Muscle layer of duodenum (tissue), 2 donors: ENCODE data around the gene OR4E1.
"Not testable (repeated sequence)": the region's sequence is repeated elsewhere in the genome, so short reads cannot be mapped to it uniquely, and the experiment has no call there.

Source experiments
- H3K27ac ChIP-seq: one replicate; pipeline ENCODE4 v1.7.0; 2013; ENCODE audit warnings: mild to moderate bottlenecking, low read length
- H3K27me3 ChIP-seq: one replicate; pipeline ENCODE4 v1.7.0; 2013; ENCODE audit warnings: low read depth, mild to moderate bottlenecking, control low read depth, low read length
- H3K36me3 ChIP-seq, 2 donors: one replicate each; pipeline ENCODE4 v1.7.0; 2013; ENCODE audit warnings: low read length in 2 of 2, control low read depth in 1 of 2, mild to moderate bottlenecking in 1 of 2; ENCODE audit not compliant: insufficient read depth in 2 of 2, control insufficient read depth in 1 of 2
- H3K4me1 ChIP-seq, 2 donors: one replicate each; pipeline ENCODE4 v1.7.0; 2013; ENCODE audit warnings: low read length in 2 of 2, mild to moderate bottlenecking in 2 of 2, control low read depth in 1 of 2, moderate library complexity in 1 of 2; ENCODE audit not compliant: insufficient read depth in 2 of 2, control insufficient read depth in 1 of 2
- H3K4me3 ChIP-seq, 2 donors: one replicate each; pipeline ENCODE4 v1.7.0; 2013; ENCODE audit warnings: low read length in 2 of 2, low read depth in 1 of 2, mild to moderate bottlenecking in 1 of 2
- H3K9me3 ChIP-seq, 2 donors: one replicate each; pipeline ENCODE4 v1.7.0; 2013; ENCODE audit warnings: low read length in 2 of 2, control low read depth in 1 of 2, mild to moderate bottlenecking in 1 of 2; ENCODE audit not compliant: control insufficient read depth in 1 of 2
- donor health status: healthy.

Gene OR4E1

DNA sequence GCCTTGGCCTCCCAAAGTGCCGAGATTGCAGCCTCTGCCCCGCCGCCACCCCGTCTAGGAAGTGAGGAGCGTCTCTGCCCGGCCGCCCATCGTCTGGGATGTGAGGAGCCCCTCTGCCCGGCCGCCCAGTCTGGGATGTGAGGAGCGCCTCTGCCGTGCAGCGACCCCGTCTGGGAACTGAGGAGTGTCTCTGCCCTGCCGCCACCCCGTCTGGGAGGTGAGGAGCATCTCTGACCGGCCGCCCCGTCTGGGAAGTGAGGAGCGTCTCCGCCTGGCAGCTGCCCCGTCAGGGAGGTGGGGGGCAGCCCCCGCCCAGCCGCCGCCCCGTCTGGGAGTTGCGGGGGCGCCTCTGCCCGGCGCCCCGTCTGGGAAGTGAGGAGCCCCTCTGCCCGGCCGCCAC is 24.0 kb upstream of the OR4E1 start:
- H3K36me3 ChIP-seq, H3K9me3 ChIP-seq, H3K27ac ChIP-seq, H3K27me3 ChIP-seq, H3K4me1 ChIP-seq, H3K4me3 ChIP-seq: not testable (repeated sequence)

DNA sequence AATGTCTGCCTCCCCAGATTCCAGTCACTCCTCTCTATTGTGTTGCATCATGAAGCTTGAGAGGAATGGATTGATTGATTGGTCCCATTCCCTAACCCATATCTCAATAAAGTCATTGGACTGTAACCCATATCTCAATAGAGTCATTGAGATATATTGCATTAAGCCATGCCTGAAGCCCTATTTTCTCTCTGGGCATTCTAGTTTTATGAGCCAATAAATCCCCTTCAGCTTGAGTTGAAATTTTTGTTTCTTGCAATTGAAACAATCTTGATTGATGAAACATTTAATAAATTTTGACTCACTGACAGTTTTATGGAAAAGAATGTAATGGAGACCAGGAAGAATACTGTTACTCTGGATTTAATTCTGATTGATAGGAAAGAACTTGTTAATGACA is 20.8 kb upstream of the OR4E1 start:
- no peaks in the 10 kb centered on the region for H3K36me3 ChIP-seq
- no peaks in the 10 kb centered on the region for H3K27me3 ChIP-seq
- H3K9me3 ChIP-seq: no peaks in the 10 kb centered on the region
- no peak overlapping the region for H3K27ac ChIP-seq
- H3K4me1 ChIP-seq: no peaks in the 10 kb centered on the region
- H3K4me3 ChIP-seq: no peak overlapping the region

DNA sequence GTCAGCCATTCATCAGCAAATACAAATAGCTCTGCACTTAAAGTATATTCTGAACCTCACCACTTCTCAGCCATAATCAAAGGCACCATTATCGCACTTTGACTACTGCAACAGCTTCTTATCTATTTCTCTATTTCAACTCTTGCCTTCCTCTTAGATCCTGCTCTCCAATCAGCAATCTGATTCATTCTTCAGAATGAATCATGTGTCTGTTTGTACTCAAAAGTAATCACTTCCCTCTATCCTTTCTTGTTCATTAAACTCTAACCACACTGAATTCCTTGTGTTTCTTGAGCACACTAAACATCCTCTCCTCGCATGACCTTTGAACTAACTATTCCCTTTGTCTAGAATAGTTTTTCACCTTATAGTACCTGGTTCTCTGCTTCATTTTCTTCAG is 12.8 kb upstream of the OR4E1 start:
- Histone ChIP-seq H3K9me3 (no peaks in the 10 kb centered on the region), H3K4me1 (no peaks in the 10 kb centered on the region), H3K27ac (no peak overlapping the region), H3K27me3 (no peaks in the 10 kb centered on the region), H3K36me3 (no peaks in the 10 kb centered on the region), H3K4me3 (no peak overlapping the region)

DNA sequence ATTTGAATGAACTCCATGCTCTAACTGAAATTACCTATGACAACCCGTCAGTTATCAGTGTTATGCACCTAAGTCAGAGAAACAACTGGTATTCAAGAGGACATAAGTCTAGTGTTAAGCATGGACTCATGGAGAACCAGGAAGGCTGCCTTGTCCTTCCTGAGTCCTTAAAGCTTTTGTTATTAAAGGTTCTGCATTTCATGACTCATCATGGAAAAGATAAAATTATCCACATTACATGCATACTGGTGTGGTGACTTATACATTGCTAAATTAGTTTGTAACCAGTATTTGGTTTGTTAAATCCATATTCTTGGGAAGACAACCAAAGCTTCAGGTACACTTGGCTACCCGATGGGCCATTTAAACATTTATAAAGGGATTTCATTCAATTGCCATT is 6.5 kb upstream of the OR4E1 start:
- H3K27ac ChIP-seq: no peak overlapping the region
- no peaks in the 10 kb centered on the region for H3K36me3 ChIP-seq
- H3K4me1 ChIP-seq: no peaks in the 10 kb centered on the region
- H3K9me3 ChIP-seq: peaks cover 0 to 4% of the 10 kb centered on the region in 2 donors
- no peaks in the 10 kb centered on the region for H3K27me3 ChIP-seq
- no peak overlapping the region for H3K4me3 ChIP-seq

DNA sequence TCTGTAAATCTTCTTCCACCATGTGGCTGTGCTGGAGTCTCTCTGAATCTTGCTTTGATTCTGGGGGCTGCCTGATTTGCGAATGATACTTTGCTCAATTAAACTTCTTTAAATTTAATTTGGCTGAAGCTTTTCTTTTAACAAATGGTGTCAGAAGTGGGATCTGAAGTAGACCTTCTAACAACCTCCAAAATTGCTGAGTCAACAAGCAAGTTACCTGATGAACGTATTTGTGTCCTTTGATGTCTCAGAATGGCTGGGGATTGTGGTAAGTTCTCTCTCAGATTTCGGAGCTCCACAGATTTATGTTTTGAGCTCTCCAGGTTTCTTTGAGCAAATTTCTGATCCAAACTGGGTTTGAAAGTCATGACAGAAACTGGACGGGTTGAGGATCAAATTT is 1.9 kb upstream of the OR4E1 start:
- no peaks in the 10 kb centered on the region for H3K4me1 ChIP-seq
- H3K4me3 ChIP-seq: no peak overlapping the region
- peaks cover 0 to 4% of the 10 kb centered on the region in 2 donors for H3K9me3 ChIP-seq
- no peaks in the 10 kb centered on the region for H3K27me3 ChIP-seq
- no peaks in the 10 kb centered on the region for H3K36me3 ChIP-seq
- H3K27ac ChIP-seq: no peak overlapping the region

DNA sequence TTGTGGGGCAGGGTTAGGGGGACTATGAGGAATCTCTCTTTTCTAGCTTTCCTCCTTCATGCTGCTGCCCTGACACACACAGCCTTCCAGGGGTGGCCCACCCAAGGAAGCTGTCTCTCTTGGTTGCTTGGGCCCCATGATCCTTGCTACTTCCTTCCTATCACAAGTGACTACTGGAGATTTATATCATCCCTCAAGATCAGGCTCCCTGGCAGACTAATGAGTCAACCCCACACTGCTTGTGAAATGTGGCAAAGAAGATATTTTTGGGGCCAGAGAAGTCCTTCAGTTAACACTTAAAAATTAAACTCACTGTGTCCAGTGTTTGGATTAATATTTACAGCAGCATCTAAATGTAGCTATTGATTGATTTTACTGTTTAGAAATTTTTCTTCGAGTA is 1.5 kb downstream of the OR4E1 start:
- Histone ChIP-seq H3K9me3 (peaks cover 0 to 4% of the 10 kb centered on the region in 2 donors), H3K4me3 (no peak overlapping the region), H3K27ac (no peak overlapping the region), H3K27me3 (no peaks in the 10 kb centered on the region), H3K4me1 (no peaks in the 10 kb centered on the region), H3K36me3 (no peaks in the 10 kb centered on the region)

DNA sequence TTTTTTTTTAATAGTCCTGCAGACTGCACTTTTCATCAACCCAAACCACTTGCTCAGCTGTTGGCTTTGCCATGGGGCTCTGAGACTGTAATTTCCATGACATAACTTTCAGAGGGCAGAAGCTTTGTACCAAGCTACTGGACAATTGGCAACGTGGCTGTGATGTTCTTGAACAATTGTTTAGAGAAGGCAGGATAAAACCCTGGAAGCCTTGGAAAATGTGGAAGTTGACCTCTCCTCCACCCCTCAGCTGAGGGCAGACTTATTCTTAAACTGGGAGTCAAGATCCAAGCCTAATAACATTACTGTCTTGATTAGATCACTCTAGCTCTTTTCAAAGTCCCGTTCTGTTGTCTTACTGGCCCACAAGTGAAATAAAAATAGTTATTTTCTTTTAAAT is 2.2 kb downstream of the OR4E1 start:
- Histone ChIP-seq H3K9me3 (peaks cover 0 to 4% of the 10 kb centered on the region in 2 donors), H3K27ac (no peak overlapping the region), H3K4me3 (no peak overlapping the region), H3K4me1 (no peaks in the 10 kb centered on the region), H3K27me3 (no peaks in the 10 kb centered on the region), H3K36me3 (no peaks in the 10 kb centered on the region)

DNA sequence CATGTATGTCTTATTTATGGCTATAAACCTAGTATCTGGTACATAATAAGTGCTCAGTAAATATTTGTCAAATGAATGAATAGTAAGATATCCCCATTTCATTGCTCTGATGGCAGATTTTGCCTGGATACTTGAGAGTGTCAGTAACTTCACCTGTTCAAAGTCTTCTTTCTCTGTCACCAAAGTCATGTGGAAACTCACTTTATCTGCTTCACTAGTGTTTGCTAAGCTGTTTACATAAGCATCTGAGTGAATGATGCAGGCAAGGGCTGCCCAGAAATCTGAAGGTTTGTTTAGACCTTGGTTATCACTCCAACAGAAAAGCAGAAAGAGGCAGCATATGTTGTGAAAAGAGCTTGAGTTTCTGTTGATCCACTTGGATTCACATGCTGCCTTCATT is 4.3 kb downstream of the OR4E1 start:
- no peaks in the 10 kb centered on the region for H3K27me3 ChIP-seq
- no peak overlapping the region for H3K27ac ChIP-seq
- H3K9me3 ChIP-seq: no peaks in the 10 kb centered on the region
- H3K4me1 ChIP-seq: no peaks in the 10 kb centered on the region
- H3K4me3 ChIP-seq: no peak overlapping the region
- no peaks in the 10 kb centered on the region for H3K36me3 ChIP-seq

DNA sequence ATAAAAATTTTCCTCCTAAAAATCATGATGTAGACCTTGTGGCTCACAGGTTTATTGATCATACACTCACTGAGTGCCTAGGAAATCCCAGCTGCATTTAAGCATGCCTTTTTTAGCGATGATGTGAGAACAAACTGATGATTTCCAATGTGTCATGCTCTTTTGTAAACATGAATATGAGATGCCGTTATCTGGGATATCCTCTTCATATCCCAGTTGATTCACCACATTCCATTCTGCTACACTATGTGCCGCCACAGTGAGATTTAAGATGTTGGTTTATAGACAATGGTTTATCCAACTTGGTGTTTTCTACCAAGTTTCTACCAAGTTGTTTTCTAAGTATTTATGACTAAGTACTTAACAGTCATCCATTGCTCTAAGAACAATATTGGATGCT is 5.2 kb downstream of the OR4E1 start:
- H3K36me3 ChIP-seq: no peaks in the 10 kb centered on the region
- no peaks in the 10 kb centered on the region for H3K9me3 ChIP-seq
- no peaks in the 10 kb centered on the region for H3K27me3 ChIP-seq
- H3K4me3 ChIP-seq: no peak overlapping the region
- H3K27ac ChIP-seq: no peak overlapping the region
- H3K4me1 ChIP-seq: no peaks in the 10 kb centered on the region

DNA sequence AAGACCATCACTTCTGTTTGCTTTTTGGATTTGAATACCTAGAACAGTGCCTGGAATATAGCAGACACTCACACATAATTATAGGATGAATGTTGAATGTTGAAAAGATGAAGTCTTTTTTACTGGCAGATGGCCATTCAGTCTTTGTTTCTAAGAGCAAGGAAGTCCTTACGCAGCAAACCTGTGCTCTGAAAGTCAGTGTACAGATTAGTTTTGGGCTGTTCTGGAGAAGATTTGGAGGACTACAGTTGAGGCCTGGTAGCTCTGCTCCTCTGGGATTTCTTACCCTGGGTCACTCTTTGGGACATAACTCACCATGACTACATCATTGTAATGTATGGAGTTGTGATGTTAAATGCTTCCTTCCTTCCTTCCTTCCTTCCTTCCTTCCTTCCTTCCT is 16.6 kb downstream of the OR4E1 start:
- Histone ChIP-seq H3K36me3 (no peaks in the 10 kb centered on the region), H3K27ac (no peak overlapping the region), H3K4me1 (no peaks in the 10 kb centered on the region), H3K9me3 (no peaks in the 10 kb centered on the region), H3K4me3 (no peak overlapping the region), H3K27me3 (no peaks in the 10 kb centered on the region)

DNA sequence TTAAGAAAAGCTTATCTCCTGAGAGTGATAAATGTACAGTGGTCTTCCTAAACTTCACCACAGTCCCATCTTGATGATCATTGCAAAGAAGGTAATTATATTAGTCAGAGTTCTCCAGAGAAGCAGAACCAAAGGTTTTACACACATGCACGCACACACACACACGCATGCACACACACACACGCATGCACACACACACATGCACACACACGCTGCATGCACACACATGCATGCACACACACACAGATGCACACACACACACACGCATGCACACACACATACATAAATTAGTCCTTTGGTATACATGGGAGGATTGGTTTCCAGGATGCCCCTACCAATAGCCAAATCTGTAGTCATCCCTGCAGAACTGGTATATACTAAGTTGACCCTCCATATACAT is 19.4 kb downstream of the OR4E1 start:
- H3K9me3 ChIP-seq: no peaks in the 10 kb centered on the region
- H3K4me1 ChIP-seq: no peaks in the 10 kb centered on the region
- H3K27me3 ChIP-seq: no peaks in the 10 kb centered on the region
- no peak overlapping the region for H3K4me3 ChIP-seq
- no peaks in the 10 kb centered on the region for H3K36me3 ChIP-seq
- no peak overlapping the region for H3K27ac ChIP-seq

DNA sequence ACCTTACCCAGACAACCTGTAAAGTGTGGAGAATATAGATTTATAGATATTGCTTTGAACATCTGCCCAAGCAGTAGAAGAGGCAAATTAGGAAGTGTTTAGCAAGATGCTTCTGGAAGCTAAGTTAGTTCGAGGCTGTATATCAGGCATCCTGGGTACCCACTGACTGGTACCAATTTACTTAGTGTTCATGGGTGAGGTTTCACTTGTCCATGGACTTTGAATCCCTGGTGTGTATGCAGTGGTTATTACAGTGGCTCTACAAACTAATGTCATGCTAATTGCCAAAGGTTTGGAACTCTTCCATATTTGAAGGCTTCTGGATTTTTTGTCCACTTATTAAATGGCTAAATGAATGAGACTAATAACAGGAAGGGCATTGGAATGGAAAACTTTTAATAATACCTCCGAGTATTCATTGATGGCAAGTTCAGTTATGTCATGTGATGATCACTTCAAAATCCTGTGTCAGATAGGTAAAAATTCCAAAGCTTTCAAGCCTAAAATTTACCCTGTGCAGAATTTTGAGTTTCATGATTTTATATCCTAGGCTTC is 20.2 kb downstream of the OR4E1 start, which contains the start of gene OR4E2:
Gene OR4E2, plus strand, starts transcription at position 505 of the 555 bp plus-strand sequence. CDS start 11,248 bp downstream, outside the sequence.
- Histone ChIP-seq H3K36me3 (no peaks in the 10 kb centered on the region), H3K27ac (no peak within 1 kb of the TSS), H3K4me1 (no peaks in the 10 kb centered on the region), H3K27me3 (no peaks in the 10 kb centered on the region), H3K4me3 (no peak within 1 kb of the TSS), H3K9me3 (no peaks in the 10 kb centered on the region)
